ENCODE measurements around the gene LIME1.

The LIME1 gene

GRCh38 chr20:63697357-63697867, 39.1 kb upstream of the LIME1 start:
- DNase-seq = no peak

- no peak for DNase-seq
These were observed 38.5 kb upstream of the LIME1 start for GRCh38 chr20:63697868-63698545.

- DNase-seq = no peak
These were observed 37.6 kb upstream of the LIME1 start for GRCh38 chr20:63698739-63699465.

- DNase-seq = no peak
These were observed 36.8 kb upstream of the LIME1 start for GRCh38 chr20:63699466-63700198.

GRCh38 chr20:63700199-63701050, 36.0 kb upstream of the LIME1 start:
- no peak for DNase-seq

- no peak for DNase-seq
These were observed 35.5 kb upstream of the LIME1 start for GRCh38 chr20:63701051-63701328.

GRCh38 chr20:63701329-63702035, 35.0 kb upstream of the LIME1 start:
- DNase-seq = no peak

- no peak for DNase-seq
These were observed 34.3 kb upstream of the LIME1 start for GRCh38 chr20:63702036-63702665.

- DNase-seq = no peak
These were observed 33.6 kb upstream of the LIME1 start for GRCh38 chr20:63702751-63703470.

GRCh38 chr20:63703471-63703975, 32.9 kb upstream of the LIME1 start:
- DNase-seq = no peak

GRCh38 chr20:63703976-63704748, 32.3 kb upstream of the LIME1 start:
- DNase-seq = no peak

GRCh38 chr20:63704749-63705117, 31.7 kb upstream of the LIME1 start:
- no peak for DNase-seq

GRCh38 chr20:63705232-63706026, 31.0 kb upstream of the LIME1 start:
- DNase-seq = no peak

- no peak for DNase-seq
These were observed 30.3 kb upstream of the LIME1 start for GRCh38 chr20:63706027-63706695.

GRCh38 chr20:63706852-63707557, 29.5 kb upstream of the LIME1 start:
- DNase-seq = no peak

GRCh38 chr20:63707558-63708300, 28.7 kb upstream of the LIME1 start, which contains the start of the genes ARFRP1 and ZGPAT:
TSS of gene ARFRP1 (minus strand) at chr20:63707976. CDS start at chr20:63707091, 885 bp downstream.
TSS of gene ZGPAT (plus strand) at chr20:63708039. CDS start at chr20:63708581, 542 bp downstream.
- DNase-seq = peak; percentile 64

Measured in GF-D8 (cell line).